ENCODE results near the gene LRP2.

The LRP2 gene

DNA sequence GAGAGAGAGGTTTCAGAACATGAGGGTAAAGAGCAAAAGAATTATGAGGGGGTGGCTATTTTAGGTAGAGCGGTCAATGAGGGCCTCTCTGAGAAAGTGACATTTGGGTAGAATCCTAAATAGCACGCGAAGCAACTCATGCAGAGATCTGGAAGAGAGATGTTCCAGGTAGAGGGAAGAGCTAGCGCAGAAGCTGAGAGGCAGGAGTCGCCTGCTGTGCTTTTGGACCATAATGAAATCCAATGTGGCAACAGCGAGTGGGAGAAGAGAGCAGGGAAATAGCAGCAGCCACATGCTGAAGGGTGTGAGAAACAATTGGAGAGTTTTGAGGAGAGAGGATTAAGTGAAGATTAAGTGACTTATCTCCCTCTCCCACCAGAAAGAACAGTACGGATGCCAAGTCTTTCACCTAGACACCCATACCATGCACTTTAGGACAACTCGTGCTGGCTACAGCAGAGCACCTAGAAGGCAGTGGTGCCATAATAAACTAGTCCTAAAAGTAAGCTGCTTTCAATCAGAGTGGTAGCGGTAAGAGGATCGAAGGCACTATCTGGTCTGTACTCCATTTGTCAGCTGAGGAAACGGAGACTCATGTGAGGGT, 129.7 kb downstream of the LRP2 start:
- no peak for DNase-seq

DNA sequence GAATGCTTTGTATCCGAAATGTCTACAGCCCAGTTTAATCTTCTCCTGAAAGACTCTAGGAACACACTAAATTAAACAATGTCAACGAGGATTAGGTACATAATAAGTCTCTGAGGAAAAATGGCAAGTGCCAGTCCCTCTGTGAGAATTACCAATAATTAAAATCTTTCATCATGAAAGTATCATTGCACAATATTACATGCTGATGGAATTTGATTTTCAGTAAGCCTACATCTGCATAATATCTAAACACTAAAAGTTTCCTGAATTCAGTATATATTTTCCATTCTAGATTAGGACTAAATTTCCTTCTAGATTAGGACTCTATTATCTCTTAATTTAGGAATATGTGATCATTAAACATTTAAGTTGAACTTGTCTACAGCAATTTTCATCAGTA, 132.1 kb downstream of the LRP2 start:
- no peak for DNase-seq

DNA sequence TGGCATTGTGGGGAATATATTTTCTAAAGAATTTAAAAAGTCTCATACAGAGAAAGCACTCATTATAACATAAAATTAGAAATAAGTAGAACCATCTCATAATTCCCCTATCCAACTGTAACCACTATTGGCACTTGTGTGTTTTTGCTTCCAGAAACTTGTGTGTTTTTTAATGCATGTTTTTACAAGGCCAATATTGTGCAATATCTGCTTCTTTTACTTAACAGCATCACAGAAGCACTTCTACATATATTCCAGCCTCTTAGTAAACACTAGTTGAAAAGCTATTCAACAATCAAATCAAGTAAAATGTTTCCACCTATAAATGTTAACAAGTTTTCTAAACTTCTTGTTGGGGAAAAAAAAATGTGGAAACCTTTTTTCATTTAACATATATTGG, 132.7 kb downstream of the LRP2 start:
- no peak for DNase-seq

DNA sequence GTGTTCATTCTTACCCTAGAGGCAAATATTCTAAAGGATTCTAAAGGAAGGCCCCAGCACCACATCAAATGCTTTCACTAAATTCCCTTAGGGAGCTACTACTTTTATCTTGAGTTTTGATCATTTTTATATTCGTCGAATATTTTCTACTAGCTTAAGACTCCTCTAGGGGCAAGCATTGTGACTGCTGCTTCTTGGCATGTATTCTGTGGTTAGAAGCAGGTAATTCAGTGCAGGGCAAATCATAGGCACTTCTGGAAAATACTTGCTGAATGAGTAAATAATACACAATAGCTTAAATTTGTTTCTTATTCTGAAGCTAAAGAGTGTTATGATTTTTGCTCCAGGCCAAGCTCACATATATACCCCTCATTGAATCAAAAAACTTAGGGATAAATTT, 136.4 kb downstream of the LRP2 start:
- no peak for DNase-seq

DNA sequence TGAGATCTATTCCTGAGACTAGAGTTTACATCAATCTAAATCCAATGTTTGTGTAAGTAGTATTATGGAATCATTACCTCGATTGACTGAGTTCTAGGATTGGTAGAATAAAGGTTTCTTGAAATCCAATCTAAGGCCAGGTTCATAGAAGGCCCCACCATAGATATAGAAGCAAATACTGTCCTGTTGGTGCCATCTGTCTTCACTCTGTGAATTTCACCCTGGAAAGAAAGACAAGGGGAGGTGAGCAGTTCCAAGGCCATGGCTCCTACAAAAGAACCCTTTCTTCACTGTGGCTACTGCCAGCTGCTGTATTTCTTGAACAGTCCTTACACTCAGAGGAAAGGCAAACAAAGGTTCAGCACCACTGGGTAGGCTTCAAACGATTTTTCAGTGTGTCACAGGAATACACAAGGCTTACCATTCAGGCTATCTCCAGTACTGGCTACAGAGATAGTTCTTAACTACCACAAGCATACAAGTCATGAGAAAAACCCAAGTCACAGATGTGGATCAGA, 137.0 kb downstream of the LRP2 start:
- DNase-seq = no peak

DNA sequence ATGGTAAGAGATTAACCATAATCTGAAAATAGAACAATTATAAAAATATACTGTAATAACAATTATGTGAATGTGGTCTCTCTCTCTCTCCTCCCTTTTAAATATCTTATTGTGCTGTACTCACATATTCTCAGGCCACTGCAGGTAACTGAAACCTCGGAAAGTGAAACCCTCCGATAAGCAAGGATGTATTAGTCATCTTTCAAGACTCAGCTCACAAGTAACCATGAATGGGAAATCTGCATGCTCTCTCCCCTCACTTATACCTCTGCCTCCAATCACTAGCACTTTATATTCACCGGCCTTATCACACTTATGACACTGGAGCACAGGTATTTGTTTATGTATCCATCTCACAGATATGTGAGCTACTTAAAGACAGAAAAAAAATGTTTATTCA, 139.7 kb downstream of the LRP2 start:
- no peak for DNase-seq

DNA sequence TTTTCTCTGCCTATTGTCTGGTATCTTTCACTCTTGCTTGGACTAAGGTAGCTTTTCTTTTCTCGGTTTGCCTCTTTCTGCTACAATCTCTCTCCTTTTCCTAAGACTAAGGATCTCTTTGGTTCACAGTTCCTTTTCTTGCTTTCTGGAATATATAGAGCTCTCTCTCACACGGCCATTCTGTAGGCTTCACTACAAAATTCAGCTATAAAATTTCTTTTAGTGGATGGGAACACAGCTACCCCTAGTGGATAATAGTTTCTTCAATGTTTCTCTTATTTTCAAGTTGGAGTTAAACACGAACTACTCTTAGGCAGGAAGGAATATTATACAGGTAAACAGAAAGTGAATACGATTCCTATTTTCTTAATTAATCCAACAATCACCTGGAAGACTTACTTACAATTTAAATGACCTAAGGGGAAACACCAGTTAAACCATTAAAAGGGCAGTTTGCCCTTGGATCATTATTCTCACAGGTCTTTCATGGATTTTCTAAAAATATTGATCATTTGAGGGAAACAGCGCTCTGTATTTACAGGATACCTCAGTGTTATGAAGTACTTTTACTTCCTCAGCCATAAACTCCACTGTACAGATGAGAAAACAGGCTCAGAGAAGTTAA, 140.5 kb downstream of the LRP2 start:
- no peak for DNase-seq

DNA sequence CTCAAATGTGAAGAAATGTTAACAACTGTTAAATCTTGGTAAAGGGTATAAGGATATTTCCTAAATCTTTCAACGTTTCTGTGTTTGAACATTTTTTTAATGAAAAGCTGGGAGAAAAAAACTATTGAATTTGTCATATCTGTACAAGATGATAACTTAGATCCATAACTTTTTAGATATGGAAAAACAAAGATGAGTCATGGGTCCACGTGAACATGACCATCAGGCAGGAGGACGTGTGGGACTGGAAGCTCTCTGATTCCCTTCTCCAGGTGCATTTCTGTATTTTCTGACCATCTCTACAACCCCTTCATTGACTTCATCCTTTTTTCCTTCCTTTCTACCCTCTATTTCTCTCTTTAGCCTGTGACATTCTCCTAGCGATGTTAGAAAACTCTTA, 151.4 kb downstream of the LRP2 start:
- DNase-seq = no peak

DNA sequence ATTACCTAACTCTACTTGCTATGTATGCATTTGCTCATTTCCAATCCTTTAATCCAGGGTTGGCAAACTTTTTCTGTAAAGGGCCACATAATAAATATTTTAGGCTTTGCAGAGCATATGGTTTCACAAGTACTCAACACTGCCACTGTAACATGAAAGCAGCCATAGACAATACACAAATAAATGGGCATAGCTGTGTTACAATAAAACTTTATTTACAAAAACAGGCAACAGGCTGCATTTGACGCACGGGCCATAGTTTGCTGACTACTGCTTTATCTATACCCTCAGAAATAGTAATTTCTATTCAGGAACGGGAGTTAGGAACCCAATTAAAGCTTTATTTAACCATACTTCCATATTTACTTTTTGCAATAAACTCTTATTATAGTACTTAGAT, 154.3 kb downstream of the LRP2 start:
- DNase-seq = no peak

DNA sequence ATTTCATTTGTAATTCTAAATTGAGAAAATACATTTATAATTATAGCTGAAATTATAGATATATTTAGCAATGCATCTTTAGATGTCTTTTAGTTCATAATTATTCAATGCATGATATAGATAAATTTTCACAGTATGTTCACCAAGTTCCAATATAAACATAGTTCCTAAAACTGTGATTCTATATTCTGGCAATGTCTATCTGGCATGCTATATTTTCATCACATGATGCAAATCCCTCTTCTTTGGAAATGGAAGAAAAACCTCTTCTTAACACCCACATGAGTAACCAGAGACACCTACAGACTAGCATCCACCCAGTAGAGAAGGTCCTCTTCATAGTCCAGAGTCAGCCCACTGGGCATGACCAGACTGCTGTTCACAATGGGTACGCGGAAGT, 157.2 kb downstream of the LRP2 start:
- DNase-seq = no peak

DNA sequence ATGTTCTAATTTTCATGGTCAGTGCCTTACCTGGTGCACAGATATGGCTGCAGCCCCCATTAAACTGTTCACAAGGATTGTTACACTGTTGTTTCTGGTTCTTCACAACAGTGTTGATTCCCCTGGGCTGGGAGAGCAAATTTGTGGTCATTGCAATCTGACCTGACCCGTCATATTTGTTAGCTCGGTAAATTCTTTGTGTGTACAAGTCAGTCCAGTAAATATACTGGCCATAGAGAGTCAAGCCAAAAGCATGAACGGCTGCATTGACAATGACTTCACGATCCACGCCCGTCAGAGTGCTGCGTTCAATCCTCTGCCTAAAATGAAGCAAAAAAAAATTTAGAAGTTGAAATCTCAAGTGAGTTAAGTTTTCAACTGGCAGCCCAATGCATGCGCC, 158.4 kb downstream of the LRP2 start:
- DNase-seq = no peak

DNA sequence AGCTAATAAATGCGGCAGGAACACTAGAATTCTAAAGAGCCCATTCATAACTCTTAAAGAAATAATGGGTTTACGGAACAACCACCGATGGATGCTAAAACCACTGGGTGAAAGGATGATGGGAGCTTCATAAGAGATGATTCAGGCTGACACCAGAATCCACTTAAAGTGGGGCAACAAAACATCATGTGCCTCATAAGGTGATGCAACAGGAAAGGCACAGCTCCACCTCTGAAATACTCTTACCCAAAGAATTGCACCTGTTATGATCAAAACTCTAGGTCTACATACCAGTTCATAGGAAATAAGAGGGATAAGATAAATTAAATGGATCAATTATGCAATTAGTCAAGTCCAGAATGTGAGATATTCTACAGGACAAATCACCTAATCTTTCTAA, 161.6 kb downstream of the LRP2 start:
- no peak for DNase-seq

DNA sequence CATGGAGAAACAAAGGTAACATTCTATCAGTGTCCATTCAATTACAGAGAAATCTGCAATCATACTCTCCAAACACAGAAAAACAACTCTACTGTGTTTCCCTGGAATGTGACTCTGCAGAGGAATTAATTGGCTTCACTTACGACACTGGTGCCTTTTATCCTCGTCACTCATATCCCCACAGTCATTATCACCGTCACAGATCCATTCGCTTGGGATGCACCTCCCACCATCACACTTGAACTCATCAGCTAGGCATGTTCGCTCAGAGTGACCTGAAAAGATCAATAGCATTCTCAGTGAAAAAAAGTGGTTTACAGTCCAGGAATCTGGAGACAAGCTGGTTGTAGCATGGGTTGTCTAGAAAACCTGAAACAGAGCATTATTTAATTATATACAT, 168.7 kb downstream of the LRP2 start:
- no peak for DNase-seq

DNA sequence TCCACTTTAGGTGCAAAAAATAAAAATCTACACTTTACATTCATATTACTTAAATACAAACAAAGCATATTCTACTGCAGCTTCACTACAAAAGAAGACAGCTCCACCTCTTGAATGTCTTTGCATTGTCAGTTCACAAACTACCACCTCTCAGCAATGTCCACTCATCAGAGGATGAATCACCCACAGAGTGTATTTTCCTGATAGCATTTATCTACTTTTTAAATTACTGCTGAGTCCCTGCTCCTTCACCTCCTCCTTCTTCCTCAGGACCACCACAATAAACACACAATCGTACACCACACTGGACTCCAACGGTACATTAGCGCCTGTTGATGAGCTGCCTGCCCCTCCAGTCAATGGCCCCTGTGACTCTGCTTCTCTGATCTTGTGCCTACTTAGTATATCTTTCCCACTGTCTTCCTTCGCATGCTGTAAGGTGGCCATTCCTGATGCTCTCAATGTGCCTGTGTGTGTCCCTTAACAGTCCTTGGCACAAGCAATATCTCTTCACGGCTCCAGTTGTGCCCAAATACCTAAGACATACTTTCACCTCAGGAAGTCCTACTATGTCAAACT, 172.0 kb downstream of the LRP2 start:
- DNase-seq = no peak

DNA sequence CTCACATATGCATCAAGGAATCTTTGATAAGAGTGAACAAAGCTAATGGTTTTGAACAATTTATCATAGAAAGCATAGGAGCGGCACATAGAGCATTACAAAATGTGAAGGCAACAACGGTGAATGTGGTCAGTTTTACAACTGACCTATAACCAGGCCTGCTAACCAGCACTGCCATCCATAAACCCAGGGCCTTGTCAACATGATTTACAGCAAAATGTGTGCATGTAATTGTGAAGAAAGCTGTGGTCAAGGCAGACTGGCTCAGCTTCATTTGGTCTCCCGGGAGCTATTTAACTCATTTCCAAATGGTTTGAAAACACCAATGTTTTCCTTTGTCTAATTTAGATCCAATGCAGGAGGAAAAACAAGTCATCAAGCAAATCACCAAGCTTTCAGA, 173.2 kb downstream of the LRP2 start:
- DNase-seq = no peak

DNA sequence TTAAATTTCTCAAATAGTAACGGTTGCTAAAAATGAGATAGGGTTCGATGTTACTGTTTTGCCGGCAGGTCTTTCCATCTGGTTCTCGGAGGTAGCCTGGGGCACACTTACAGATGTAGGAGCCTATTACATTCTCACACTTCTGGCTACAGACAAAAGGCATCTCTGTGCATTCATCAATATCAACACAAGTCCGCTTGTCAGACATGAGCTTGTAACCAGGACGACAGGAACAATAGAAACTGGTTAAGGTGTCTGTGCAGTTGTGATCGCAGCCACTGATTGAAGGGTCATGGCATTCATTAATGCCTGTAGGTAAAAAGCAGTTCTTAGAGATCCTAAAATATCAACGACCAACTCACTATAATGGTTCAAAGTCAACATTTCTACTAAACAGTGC, 176.6 kb downstream of the LRP2 start:
- no peak for DNase-seq

DNA sequence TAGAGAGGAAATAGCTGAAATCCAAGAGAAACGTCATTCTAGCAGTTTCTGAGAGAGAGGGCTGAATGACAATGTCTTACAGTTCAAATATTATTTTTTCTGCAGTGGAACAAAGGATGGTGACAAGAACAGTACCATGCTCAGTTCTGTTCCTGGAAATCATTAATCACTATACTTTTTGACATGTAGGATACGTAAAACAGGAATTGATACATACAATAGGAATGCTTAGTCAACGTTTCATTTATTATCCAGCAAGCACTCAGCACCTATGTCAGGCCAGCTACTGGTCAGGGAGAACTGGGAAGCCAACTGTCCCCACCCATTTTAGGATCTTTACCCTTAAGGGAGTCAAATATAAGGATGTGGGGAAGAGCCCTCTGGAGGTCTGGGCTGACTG, 178.3 kb downstream of the LRP2 start:
- DNase-seq = no peak

DNA sequence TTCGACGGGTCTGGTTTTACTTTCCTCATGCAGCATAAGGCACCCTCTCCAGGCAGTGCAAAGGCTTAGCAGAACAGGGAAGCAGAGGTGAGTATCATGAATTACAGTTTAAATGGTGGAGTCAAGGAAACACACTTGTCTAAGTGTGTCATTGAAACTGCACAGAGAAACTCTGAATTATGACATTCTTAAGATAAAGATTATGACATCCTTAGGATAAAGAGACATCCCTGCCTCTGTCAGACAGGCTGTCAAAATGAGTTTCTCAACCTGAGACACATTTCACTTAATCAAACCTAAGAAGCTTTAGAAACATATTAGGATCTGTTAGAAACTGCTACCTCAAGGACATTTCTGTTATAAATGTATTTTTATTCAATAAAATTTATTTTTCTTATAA, 179.8 kb downstream of the LRP2 start:
- no peak for DNase-seq

DNA sequence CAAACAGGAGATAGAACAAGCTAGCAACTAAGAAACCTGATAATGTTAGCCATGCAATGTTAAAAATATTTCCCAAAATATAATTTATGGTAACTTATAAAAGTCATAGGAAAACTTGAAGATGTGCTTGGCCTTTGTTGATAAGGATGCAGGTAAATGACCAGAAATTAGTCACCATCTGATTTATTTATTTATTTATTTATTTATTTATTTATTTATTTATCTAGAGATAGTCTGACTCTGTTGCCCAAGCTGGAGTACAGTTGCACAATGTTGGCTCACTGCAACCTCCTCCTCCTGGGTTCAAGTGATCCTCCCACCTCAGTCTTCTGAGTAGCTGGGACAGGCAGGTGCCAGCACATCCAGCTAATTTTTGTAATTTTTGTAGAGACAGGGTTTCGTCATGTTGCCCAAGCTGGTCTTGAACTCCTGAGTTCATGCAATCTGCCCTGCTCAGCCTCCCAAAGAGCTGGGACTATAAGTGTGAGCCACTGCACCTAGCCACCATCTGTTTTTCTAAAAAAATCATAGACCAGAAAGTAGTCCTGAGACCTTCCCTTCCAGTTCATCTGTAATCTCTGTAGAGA, 183.4 kb downstream of the LRP2 start:
- DNase-seq = no peak

DNA sequence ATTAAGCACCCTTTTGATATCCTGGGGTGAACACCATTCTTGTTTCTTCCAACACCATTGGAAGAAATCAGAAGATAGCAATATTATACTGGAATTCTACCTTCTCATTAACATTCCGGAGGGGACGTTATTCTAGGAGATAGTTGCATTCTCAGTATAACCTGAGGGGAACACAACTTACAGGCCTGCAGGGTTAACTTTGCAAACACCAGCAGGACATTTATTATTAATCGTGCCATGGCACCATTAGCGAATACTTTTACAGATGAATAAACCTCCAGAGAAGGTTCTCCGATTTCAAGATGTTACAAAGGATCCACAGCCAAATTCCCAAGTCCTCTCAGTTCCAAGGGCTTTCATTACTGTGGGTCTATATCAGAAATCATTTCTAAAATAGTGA, 184.0 kb downstream of the LRP2 start:
- no peak for DNase-seq

DNA sequence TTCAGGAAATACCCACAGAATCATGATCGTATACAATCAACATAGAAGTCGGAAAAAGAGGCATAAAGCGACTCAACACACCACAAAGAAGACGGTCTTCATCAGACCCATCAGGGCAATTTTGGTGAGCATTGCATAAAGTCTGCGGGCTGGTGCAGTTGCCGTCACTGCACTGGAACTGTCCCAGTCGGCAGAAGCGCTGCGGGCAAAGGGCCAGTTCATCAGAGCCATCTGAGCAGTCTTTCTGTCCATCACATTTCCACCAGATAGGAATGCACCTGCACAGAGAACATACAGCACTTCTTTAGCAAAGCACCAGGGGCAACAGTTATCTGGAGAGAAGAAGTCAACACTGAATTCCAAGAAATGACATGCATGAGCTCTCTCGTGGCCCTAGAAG, 187.2 kb downstream of the LRP2 start:
- no peak for DNase-seq

DNA sequence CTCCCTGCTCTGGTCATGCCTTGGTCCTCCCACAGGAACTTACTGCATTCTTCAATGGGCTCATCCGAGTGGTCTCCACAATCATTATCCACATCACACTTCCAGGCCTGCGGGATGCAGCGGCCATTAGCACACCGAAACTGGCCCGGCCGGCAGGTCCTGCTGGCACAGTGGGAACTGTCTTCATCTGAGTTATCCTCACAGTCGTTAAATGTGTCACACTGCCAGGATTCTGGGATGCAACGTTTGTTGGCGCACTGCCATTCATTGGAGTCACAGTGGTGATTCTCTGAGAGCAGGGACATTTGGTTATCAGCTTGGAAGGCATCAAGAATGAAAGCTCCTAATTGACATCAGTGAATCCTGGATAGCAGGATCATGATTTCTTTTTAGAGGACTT, 188.5 kb downstream of the LRP2 start:
- DNase-seq = no peak

DNA sequence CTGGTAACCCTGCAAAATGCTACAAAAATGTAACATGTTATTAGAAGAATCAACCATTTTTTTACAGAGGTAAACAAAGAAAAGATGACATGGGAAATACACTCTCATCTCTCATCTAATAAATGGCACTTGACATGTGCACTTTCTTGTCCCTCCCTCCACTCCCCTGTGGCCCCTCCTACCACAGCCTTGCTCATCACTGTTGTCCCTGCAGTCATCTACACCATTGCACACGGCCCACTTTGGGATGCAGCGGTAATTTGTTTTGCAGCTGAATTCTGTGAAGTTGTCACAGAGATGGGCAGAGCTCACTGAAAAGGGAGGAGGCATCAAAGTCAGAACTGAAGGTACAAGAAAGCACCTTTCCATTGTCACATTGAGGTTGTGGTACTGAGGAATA, 189.4 kb downstream of the LRP2 start:
- DNase-seq = no peak

DNA sequence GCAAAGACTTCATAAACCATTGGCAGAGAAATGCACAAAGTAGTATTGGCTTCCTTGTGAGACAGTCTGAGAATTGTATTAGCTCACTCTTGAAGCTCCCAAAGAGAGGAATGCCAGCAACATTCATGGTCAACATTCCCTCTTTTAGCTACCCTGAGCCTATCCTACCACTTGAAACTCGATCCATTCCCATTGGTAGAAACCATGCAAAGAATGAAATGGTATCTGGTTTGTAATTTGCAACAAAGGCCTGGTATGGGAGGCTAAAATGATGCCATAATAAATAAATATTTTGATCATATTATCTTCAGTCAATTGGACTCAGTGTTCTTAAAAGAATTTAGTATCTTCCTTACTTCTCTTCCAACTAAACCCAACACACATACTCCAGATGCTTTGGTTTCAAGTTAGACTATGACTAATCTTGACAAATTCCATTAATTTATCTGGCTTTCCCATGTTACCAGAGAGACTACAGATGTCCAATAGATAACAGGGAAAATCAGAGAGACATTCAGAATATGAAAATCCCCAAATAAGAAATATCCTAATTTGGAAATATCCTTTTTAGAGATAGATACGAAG, 190.1 kb downstream of the LRP2 start:
- DNase-seq = no peak

Measured in CD4-positive, alpha-beta T cell treated with Interferon alpha-2 for 1 hour (primary cell).